Peyer's patch (tissue), 4 donors: ENCODE results near the gene ACTBL2.

Source experiments
- CTCF ChIP-seq, 6 experiments: fragments of 450-650 bp in 4 of 6; fragments of 200-600 bp in 2 of 6; sonication (generic) in 1 of 6; IDR thresholded peaks; one replicate each; pipeline ENCODE4 v1.5.1; 2017 to 2019; ENCODE audit warnings: antibody characterized with exemption in 6 of 6, mild to moderate bottlenecking in 3 of 6, moderate library complexity in 1 of 6
- POLR2A ChIP-seq, 2 donors: fragments of 450-650 bp; IDR thresholded peaks; one replicate each; pipeline ENCODE4 v1.5.1; 2017; ENCODE audit warnings: antibody characterized with exemption in 2 of 2, mild to moderate bottlenecking in 2 of 2, moderate library complexity in 2 of 2

GRCh38 chr5:57454896-57455295 is 27.7 kb downstream of the ACTBL2 start:
- TF ChIP-seq CTCF (IDR thresholded peaks at IDR 0.05) (no peak), POLR2A (IDR thresholded peaks at IDR 0.05) (no peak)
